GM12878 (cell line): ENCODE measurements around the gene SLX4IP. TPM values are rescaled to one million over a fixed set of nuclear protein-coding genes. Genes with fewer than 3 reads are reported as not detected.

Experiments used
- BHLHE40 ChIP-seq, 2 experiments: fragments of 450-650 bp in 1 of 2; IDR thresholded peaks; 2 replicates each; pipeline ENCODE4 v1.6.1; 2011 to 2017; ENCODE audit warnings: low read depth in 2 of 2, borderline replicate concordance in 1 of 2, improper control_type of control experiment in 1 of 2, low read length in 1 of 2, mild to moderate bottlenecking in 1 of 2
- BRCA1 ChIP-seq: IDR thresholded peaks from 2 replicates; pipeline ENCODE4 v1.6.1; 2011; ENCODE audit warnings: low read depth, low read length, improper control_type of control experiment
- ESRRA ChIP-seq: IDR thresholded peaks from 2 replicates; pipeline ENCODE4 v1.6.1; 2012; ENCODE audit warnings: mild to moderate bottlenecking, low read length, improper control_type of control experiment
- KAT2A ChIP-seq: conservative IDR thresholded peaks from 2 replicates; pipeline ENCODE4 v1.6.1; 2011; ENCODE audit warnings: low read depth, low read length; ENCODE audit not compliant: control insufficient read depth
- MYB ChIP-seq: fragments of 150-350 bp; IDR thresholded peaks from 2 replicates; pipeline ENCODE4 v1.6.1; 2014; ENCODE audit warnings: mild to moderate bottlenecking, low read depth, low read length, borderline replicate concordance
- STAT3 ChIP-seq: IDR thresholded peaks from 2 replicates; pipeline ENCODE4 v1.6.1; 2011; ENCODE audit warnings: low read depth, low read length, improper control_type of control experiment
- YY1 ChIP-seq: IDR thresholded peaks from 2 replicates; pipeline ENCODE4 v1.6.1; 2011; ENCODE audit warnings: low read depth, mild to moderate bottlenecking, low read length
- polyA plus RNA-seq, 11 experiments: library from polyadenylated mRNA; depleted of rRNA in 4 of 11; unstranded in 6 of 11; stranded (reverse) in 5 of 11; fragments of >200 nt; fragmentation: Nextera tagmentation in 4 of 11; fragmentation: Illumina TruSeq in 1 of 11; extraction: Ambion mirVana in 4 of 11; extraction: Trizol in 1 of 11; gene quantifications; 1 replicate in 1 of 11; 2 replicates in 10 of 11; pipeline versions ENCODE4 v1.2.1 to v1.2.3, GENCODE V29; 2011 to 2016; ENCODE audit warnings: inconsistent platforms in 2 of 11, missing spikeins in 2 of 11, low read depth in 1 of 11
- total RNA-seq, 4 experiments: library from RNA; depleted of rRNA in 3 of 4; stranded (reverse); fragments of >200 nt in 3 of 4; fragmentation: Illumina TruSeq in 1 of 4; extraction: Trizol in 1 of 4; gene quantifications; 2 replicates each; pipeline versions ENCODE4 v1.2.1 to v1.2.3, GENCODE V29; 2013 to 2021
- TF ChIP-seq, protein P1 (sequence below): fragments of 450-650 bp; IDR thresholded peaks from 2 replicates; pipeline ENCODE4 v1.6.1; 2016; ENCODE audit warnings: mild to moderate bottlenecking
- TF ChIP-seq, protein P2 (sequence below): IDR thresholded peaks from 2 replicates; pipeline ENCODE4 v1.6.1; 2011; ENCODE audit warnings: borderline replicate concordance, low read depth, mild to moderate bottlenecking, moderate library complexity, mixed read lengths, low read length; ENCODE audit not compliant: insufficient read depth; ENCODE audit errors: extremely low read length

SLX4IP gene
- total and polyA plus RNA-seq, 10 of the 15 experiments (the other 5 are each of a cell fraction or from before 2014, with no cell fraction given): 2.2 to 11.0 (median 6.3) TPM

DNA sequence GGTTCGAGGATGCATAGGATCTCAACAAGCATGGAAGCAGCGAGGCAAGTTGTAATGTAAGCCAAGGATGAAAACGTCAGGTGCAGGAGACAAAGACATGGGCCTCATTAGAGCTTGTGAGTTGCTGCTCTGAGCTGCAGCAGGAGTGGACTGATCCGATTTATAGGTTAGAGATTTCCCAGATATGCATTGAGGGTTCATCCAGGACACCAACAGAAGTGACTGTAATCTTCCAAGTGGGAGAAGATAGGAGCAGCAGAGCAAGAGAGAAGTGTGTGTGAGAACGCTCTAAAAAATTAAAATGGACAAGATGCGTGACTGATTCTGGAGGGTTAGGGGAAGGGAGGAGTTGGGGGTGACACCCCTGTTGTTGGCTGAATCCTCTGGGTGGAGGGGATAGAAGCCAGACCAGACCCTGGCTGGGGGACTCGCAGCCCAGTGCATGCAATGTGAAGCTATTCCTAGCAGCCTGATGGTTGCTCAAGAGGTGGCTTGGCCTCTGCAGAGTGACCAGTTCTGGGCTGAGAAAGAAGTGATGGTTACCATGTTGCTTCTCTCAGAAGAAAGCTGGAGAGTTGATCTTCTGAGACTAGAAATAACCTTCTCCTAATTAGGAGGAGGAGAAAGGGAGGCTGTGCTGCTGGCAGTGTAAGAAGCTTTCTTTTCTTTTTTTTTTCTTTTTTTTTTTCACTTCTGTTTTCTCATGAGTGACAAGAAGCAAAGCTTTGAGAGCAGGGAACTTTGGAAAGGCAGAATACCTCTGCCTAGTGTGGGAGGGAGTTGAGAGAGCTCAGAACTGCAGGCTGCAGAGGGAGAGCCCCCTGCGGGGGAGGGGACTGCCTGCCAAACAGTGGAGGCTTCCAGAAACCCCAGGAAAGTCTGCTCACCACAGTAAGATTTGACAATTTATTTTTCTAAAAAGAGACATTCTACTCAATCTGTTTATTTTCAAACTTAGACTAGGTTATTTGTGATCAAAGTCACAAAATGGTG lies 116.9 kb downstream of the SLX4IP start (continued):
- TF ChIP-seq ESRRA: no peak
- TF ChIP-seq BRCA1: no peak
- no peak for TF ChIP-seq KAT2A
- no peak for TF ChIP-seq YY1
- TF ChIP-seq, protein P1, sequence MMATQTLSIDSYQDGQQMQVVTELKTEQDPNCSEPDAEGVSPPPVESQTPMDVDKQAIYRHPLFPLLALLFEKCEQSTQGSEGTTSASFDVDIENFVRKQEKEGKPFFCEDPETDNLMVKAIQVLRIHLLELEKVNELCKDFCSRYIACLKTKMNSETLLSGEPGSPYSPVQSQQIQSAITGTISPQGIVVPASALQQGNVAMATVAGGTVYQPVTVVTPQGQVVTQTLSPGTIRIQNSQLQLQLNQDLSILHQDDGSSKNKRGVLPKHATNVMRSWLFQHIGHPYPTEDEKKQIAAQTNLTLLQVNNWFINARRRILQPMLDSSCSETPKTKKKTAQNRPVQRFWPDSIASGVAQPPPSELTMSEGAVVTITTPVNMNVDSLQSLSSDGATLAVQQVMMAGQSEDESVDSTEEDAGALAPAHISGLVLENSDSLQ: peak; percentile 87
- TF ChIP-seq BHLHE40 (IDR thresholded peaks at IDR 0.05; ENCODE audit: borderline replicate concordance in 1 of 2, low read depth in 2 of 2, low read length in 1 of 2): no peak
- TF ChIP-seq, protein P2, sequence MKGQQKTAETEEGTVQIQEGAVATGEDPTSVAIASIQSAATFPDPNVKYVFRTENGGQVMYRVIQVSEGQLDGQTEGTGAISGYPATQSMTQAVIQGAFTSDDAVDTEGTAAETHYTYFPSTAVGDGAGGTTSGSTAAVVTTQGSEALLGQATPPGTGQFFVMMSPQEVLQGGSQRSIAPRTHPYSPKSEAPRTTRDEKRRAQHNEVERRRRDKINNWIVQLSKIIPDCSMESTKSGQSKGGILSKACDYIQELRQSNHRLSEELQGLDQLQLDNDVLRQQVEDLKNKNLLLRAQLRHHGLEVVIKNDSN: no peak
- no peak for TF ChIP-seq MYB
- TF ChIP-seq STAT3: no peak
- TF ChIP-seq, all 136 proteins: peak for 24
